Measurements from ENCODE around the gene FAM90A1.
"Not testable (repeated sequence)": the region's sequence is repeated elsewhere in the genome, so short reads cannot be mapped to it uniquely, and the experiment has no call there.

FAM90A1 gene

DNA sequence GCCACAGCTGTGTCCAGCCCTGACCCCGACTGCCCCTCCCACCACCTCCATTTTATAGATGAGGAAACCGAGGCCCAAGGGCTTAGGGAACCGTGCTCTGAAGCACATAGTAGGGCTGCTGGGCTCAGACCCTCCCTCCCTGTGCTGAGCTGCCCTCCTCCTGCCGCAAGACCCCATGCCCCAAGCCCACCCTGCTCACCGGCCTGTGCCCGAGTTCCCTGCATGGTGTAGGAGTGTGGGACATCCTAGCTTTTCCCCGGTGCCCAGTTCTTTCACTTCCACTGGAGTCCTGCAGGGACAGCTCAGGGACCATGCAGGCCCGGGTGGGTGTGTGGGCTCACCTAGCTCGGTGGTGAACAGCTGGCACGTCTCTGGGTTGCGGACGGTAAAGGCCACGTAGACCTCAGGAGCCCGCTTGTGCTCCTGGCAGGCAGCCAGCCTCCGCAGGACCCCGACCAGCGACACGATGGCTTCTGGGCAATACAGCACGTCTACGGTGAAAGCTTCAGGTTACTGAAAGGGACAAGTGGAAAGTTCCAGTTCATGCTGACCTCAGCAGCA is 6.6 kb upstream of the FAM90A1 start:
- DNase-seq (ENCODE audit: low read depth in 1 of 2, low spot score in 1 of 2), result not testable (repeated sequence)

DNA sequence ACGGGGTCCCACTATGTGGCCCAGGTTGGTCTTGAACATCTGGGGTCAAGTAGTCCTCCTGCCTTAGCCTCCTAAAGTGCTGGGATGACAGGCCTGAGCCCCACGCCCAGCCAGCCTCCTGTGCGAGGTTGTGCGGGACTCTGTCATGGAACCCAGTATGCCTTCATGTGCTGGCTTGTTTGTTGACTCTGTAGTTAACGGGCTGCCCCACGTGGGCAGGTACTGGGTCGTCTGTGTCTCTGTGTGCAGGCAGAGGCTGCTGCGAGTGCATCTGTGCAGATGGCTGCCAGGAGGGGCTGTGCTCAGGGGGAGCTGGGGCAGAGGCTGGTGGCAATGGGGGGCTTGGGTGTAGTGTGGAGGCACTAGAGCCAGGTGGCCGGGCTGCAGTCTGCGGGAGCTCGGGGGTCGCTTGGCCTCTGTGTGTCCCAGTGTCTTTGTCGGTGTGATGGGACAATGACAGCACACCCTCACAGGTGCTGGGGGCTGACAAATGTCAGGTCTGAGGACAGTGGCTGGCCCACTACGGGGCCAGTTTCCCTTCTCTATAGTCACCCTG is 6.0 kb upstream of the FAM90A1 start:
- DNase-seq (ENCODE audit: low read depth in 1 of 2, low spot score in 1 of 2), result not testable (repeated sequence)

DNA sequence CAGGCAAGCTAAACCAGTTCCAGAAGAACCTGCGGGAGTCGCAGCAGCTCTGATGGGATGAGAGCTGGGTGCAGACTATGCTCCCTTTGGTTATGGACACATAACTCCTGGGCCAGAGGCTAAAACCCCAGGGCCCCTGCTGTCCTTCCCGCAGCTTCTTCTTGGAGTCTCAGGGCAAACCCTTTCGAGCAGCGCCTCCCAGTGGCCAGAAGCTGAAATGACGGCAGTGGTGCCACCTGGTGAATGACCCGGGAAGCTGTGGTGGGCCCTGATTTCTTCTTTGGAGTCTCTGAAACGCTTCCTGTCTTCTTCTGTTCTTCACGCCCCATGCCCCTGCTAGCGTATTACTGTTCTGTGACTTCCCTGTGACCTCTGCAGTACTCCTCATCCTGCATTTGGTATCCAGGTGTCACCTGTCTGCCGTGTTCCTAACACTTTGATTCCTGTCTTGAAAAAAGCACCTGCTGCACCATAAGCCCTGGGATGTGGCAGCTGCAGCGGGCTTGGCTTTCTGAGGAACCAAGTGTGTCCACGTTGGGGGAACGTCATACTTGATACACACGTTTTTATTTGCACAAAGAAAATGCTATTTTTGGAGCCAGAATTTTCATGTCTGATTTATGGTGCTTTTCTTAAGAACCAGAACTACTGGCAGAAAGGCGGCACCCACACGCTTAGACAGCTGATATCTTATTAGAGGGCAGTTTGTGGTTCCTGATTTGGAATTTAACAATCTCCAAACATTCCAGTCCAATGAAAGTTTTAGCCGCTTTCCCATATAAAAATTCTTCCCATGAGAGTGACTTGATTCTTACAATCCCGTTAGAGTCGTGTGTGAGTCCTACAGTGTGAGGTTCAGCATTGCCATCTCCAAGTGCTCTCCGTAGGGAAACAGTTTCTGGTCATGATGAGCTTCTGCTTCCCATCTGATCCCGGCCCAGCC is 4.5 kb upstream of the FAM90A1 start:
- DNase-seq (ENCODE audit: low read depth in 1 of 2, low spot score in 1 of 2), result peak; percentile 41 to 57

DNA sequence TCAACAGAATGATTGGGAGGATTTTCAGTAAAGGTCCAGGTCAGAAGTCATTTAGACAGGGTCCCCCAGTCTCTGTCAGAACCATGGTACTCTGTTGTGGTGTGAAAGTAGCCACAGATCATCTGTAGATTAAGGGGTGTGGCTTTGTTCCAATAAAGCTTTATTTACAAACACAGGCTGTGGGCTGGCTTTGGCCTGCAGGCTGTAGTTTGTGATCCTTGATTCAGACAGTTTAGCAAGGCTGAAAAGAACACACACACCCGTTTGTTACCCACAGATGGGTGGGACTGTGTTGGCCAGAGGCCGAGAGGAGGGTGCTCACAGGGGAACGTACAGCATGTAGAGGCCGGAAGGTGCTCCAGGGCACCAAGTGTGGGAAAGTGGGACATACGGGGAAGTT is 3.6 kb upstream of the FAM90A1 start:
- not testable (repeated sequence) for DNase-seq (ENCODE audit: low read depth in 1 of 2, low spot score in 1 of 2)

DNA sequence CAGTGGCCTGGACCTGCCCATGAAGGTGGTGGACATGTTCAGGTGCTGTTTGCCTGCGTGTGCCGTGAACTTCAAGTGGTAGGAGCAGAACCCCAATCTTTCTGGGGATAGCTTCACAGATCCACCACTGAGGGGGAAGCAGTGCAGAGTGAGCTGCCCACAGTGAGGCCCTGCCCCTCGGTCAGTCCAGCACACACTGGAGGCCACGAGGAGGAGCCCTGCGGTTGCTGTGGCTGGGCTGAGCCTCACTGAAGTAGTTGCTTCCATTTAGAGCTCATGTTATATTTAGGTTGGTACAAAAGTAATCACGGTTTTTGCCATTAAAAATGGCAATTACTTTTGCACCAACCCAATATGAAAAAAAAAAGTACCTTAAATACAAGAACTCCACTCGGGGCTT is 2.1 kb upstream of the FAM90A1 start:
- not testable (repeated sequence) for DNase-seq (ENCODE audit: low read depth in 1 of 2, low spot score in 1 of 2)

DNA sequence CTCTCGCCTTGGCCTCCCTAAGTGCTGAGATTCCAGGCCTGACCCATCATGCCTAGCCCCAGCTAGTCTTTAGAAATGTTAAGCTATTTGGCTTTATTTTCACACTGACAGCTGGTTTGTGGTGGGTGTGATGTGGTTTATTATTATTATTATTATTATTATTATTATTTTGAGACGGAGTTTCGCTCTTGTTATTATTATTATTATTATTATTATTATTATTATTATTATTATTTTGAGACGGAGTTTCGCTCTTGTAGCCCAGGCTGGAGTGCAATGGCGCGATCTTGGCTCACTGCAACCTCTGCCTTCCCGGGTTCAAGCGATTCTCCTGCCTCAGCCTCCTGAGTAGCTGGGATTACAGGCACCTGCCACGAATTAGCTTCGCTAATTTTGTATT is 1.2 kb upstream of the FAM90A1 start:
- DNase-seq (ENCODE audit: low read depth in 1 of 2, low spot score in 1 of 2), result not testable (repeated sequence)

DNA sequence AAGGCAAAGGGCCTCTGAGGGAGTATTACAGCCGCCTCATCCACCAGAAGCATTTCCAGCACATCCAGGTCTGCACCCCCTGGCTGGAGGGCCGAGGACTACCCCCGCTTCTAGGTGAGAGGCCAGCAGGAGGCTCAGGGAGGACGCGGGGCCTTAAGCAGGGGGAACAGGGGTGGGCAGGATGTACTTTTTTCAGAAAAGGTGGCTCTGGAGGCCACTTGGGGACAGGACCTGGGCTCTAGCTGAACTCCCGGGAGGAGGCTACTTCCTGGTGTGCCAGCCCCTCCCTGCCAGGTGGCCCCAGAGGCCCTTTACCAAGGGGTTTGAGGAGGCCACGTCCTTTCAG is 287 bp upstream of the FAM90A1 start:
- not testable (repeated sequence) for DNase-seq (ENCODE audit: low read depth in 1 of 2, low spot score in 1 of 2)

DNA sequence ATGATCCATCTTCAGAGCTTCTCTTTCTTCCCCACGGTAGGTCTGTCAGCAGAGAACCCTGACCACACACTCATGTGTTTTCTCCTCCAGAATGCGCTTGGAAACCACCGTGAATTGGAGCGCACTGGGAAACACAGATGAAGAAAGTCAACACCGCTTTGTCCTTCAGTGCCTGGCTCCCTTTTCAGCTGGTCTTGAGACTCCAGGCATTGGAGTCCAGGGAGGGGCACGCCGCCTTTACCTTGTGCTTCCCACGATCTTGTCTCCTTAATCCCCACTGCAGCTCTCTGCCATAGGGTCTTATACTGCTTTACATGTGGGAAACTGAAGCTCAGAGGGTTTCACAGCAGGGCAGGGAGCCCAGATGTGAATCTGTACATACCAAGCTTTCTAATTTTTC is 1.1 kb downstream of the FAM90A1 start:
- DNase-seq (ENCODE audit: low read depth in 1 of 2, low spot score in 1 of 2), result no peak

DNA sequence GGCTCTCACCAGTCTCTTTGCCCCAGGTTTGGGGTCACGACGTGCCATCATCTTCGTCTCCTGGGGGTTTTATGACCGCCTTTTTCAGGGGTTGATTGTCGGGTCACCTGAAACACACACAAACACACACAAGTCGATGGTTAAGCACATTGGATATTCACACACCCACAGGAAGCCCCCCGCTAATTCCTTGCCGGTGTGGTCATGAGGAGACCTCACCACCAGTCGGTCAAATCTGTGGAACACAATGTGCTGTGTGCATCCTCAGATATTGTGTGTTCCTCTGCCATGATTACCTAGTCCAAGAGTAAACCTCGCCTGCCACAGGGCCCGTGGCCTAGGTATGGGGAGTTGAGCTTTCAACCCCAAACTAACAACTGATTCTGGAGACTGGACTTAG is 2.6 kb downstream of the FAM90A1 start:
- not testable (repeated sequence) for DNase-seq (ENCODE audit: low read depth in 1 of 2, low spot score in 1 of 2)

DNA sequence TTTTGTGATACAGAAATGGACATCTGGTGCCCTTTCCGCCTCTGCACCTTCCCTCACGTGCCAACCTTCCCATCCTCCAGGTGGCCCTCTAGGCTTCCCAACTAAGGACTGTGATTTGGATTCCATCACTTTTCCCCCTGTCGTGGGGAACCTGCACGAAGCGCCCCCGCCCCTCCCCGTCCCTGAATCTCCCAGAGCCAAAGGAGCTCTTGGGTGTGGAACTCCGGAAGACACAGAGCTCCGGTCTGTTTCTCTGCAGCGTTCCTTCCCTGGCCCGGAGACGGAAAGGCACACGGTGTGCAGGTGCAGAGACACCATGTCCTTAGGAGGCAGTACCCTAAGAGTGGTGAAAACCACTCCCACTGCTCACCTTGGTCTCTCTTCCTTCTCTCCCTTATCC is 3.8 kb downstream of the FAM90A1 start:
- not testable (repeated sequence) for DNase-seq (ENCODE audit: low read depth in 1 of 2, low spot score in 1 of 2)

DNA sequence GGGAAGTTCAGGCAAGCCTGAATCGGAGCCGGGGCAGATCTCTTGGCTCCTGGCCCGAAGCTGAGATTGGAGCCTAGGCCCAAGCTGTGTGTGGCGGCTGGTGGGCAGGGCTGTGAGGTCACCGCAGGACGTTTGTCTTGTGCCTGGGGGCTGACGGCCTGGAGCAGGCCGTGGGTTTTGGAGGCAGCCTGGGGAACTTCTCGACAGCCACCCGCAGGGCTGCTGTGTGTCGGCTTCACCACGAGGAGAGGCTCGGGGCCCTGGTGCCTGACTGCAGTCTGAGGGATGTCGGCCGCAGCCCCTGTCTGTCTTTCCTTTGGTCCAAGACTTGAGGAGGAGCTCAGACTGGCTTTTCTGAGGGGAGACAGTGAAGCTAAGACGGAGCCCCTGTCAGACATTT is 5.1 kb downstream of the FAM90A1 start:
- DNase-seq (ENCODE audit: low read depth in 1 of 2, low spot score in 1 of 2), result not testable (repeated sequence)

DNA sequence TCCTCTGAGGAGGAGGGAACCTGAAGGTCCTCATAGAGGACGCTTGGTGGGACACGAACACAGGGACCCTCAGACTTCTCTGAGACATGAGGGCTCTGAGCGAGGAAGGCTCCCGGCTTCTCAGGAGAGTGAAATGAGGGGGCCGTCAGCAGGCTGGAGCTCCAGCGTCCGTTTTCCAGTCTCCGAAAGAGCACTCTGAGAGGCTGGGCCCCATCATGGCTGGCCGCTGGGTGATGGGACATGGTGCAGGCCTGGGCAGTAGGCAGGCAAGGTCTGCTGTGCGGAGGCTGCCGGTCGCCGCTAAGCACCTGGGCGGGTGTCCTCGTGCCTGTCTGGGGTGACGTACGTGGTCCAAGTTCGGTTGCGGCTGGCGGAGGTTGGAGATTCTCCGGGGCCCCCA is 5.6 kb downstream of the FAM90A1 start:
- DNase-seq (ENCODE audit: low read depth in 1 of 2, low spot score in 1 of 2), result not testable (repeated sequence)

DNA sequence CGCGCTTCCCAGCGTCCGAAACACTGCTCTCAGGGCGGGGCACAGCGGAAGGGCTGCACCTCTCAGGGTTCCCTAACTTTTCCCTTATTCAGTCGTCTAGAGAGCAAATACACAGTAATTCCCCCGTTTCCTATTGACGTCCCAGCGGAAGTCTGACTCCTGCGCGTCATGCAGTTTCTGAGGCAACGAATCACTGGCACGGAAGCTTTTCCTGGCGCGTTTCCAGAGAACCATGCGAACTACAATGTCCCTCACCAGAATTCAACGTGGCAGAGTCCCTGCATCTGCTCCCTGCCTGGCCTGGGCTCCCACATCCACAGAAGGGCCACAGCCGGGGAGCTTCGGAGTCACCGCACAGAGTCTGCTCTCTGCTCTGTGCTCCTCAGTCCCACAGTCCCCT is 6.0 kb downstream of the FAM90A1 start:
- DNase-seq (ENCODE audit: low read depth in 1 of 2, low spot score in 1 of 2), result not testable (repeated sequence)

DNA sequence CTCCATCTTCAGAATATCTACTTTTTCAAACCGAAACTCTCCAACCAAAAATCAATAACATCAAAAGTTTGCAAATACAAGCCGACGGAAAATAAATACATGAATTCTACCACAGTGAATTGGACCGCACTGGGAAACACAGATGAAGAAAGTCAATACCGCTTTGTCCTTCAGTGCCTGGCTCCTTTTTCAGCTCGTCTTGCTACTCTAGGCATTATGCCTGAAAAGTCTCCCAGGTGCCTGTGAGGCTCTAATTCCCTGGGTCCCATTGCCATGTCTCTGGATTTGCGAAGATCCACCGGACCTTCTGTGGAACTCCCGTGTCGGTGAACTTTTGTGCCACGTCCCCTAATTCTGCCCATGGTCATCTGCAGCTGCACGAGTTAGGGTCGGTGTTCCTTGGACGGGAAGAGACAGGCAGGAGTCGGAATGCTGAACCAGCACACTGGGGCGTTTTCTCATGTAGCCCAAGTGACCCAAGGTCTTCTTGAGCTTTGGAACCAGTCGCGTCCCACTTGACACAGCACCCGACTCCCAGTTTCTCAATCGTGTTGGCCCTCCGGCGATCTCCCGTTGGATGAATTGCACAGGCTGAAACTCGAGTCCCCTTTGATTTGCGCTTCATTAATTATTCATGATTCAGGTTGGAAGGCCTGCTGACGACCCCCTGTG is 8.6 kb downstream of the FAM90A1 start:
- not testable (repeated sequence) for DNase-seq (ENCODE audit: low read depth in 1 of 2, low spot score in 1 of 2)

DNA sequence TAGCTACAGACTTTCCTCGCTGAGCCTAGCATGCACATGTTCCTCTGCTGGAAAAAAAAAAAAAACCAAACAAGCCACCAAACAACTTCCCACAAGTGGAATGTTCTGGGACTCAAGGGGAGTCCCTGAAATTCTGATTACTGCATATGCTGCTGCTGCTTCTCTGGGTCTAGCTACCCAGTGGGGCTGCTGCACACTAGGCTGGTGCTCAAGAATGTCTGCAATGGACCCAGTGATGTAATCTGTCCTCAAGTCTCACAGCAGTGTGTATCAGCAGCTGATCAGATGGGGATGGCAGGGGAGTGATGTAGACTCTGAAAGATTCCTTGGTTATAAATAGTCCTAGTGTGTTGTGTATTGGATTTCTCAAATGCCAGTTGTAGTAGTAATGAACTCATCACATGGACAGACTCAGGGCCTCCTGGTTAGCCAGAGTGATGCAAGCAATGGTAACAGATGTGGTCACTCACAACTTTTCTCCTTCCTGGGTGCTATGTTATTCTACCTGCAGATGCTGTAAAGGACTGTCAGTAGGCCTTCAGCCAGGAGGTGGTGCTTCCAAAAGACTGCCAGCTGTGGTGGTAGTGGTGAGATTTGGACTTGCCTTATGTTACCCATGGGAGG is 29.6 kb downstream of the FAM90A1 start:
- not testable (repeated sequence) for DNase-seq (ENCODE audit: low read depth in 1 of 2, low spot score in 1 of 2)

DNA sequence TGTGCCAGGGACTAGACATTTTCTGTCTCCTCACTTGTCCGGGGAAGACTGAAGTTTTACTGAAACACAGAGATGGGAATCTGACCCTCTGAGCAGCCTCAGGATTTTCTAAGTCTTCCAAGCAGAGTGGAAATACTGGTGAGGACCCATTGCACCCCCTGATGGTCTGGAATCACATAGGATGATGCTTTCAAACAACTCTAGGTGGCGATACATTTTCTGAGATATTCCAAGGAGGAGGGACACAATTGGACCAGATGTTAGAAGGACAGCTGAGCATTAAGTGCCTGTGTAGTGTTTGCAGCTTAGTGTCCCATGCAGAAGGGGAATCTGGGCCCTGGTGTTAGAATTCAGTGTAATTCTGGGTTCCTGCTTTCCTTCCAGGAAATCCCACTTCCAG is 39.3 kb downstream of the FAM90A1 start:
- DNase-seq (ENCODE audit: low read depth in 1 of 2, low spot score in 1 of 2), result not testable (repeated sequence)

DNA sequence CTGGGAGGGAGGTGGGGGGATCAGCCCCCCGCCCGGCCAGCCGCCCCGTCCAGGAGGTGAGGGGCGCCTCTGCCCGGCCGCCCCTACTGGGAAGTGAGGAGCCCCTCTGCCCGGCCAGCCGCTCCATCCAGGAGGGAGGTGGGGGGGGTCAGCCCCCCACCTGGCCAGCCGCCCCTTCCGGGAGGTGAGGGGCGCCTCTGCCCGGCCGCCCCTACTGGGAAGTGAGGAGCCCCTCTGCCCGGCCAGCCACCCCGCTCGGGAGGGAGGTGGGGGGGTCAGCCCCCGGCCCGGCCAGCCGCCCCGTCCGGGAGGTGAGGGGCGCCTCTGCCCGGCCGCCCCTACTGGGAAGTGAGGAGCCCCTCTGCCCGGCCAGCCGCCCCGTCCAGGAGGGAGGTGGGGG is 43.2 kb downstream of the FAM90A1 start:
- DNase-seq (ENCODE audit: low read depth in 1 of 2, low spot score in 1 of 2), result not testable (repeated sequence)

DNA sequence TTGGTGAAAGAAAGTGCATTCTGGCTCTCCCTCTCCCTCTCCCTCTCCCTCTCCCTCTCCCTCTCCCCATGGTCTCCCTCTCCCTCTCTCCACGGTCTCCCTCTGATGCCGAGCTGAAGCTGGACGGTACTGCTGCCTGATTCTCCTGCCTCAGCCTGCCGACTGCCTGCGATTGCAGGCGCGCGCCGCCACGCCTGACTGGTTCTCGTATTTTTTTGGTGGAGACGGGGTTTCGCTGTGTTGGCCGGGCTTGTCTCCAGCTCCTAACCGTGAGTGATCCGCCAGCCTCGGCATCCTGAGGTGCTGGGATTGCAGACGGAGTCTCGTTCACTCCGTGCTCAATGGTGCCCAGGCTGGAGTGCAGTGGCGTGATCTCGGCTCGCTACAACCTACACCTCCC is 44.1 kb downstream of the FAM90A1 start:
- not testable (repeated sequence) for DNase-seq (ENCODE audit: low read depth in 1 of 2, low spot score in 1 of 2)

DNA sequence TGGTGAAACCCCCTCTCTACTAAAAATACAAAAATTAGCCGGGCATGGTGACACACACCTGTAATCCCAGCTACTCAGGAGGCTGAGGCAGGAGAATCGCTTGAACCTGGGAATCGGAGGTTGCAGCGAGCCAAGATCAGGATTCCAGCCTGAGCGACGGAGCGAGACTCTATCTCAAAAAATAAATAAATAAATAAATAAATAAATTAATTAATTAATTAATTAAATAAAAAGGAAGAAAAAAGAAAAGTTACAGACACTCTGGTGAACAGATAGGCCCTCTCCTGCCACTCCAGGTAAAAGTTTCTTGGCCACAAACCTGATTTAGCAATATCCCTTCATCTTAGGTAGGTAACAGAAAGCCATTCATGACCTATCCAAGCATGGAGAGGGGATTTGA is 44.5 kb downstream of the FAM90A1 start:
- DNase-seq (ENCODE audit: low read depth in 1 of 2, low spot score in 1 of 2), result not testable (repeated sequence)

DNA sequence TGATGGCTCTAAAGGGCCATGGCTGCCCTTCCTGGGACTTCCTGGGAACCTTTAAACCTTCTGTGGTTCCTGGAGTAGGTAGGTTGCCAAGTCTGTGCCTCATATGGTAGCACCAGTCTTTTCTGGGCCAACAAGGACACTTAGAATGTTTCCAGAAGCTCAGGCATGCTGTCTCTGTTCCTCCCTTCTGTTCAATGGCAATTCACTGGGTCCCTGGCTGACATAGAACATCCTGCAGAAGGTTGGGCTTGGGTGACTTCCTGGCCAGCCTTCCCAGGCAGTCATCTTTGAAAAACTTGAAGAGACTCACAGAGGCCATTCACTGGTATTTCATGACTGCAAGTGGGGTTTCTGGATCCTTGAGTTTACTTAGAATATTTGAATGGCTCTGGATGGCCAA is 46.1 kb downstream of the FAM90A1 start:
- not testable (repeated sequence) for DNase-seq (ENCODE audit: low read depth in 1 of 2, low spot score in 1 of 2)

DNA sequence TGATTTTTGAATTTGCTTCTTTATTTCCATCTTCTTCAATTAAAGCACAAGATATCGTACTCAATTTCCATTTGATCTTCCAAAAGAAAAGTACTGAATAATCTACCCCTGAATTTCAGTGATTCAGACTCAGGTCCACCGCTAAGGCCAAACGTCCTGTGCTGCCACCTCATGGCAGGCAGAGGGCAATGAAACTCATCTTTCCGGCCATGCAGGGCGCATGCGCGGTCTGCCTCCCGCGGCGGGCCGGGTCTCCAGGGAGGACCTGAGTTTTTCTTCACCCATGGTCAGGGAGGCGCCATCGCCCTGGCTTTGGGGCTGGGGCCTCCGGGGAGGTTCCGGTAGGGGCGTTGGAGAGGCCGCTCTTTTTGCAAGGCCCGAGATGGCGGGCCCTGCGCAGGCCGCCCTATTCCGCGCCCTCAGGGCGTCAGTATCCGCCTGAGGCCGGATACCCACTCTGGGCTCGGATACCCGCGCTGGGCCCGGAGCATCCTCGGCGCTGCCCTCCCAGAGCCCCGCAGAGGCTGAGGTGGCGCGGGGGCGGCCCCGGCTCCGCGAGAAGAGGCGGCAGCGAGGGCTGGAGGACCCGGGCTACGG is 47.3 kb downstream of the FAM90A1 start:
- DNase-seq (ENCODE audit: low read depth in 1 of 2, low spot score in 1 of 2), result peak; percentile 28 to 69
